ENCODE measurements around the gene HOXA10.

- TF ChIP-seq CTCF (conservative IDR thresholded peaks at IDR 0.05) (no peak), EZH2 (IDR thresholded peaks at IDR 0.05; ENCODE audit: low read depth) (no peak)
These were observed 29.3 kb downstream of the HOXA10 start for GRCh38 chr7:27144781-27145164.
